Neural progenitor cell (in vitro differentiated cells): ENCODE measurements around the gene ARL8A. TPM values are rescaled to one million over a fixed set of nuclear protein-coding genes. Genes with fewer than 3 reads are reported as not detected.

Source experiments
- DNase-seq: peaks from one replicate; pipeline ENCODE4 v3.0.0-alpha.2; 2016; ENCODE audit warnings: low spot score
- H2AFZ ChIP-seq: fragments of 200-600 bp; sonication (generic); replicated peaks from 2 replicates; pipeline ENCODE4 v1.6.1; 2016; ENCODE audit warnings: antibody characterized with exemption
- H3F3A ChIP-seq: fragments of 200-600 bp; sonication (generic); 2 replicates; pipeline ENCODE4 v1.6.1; 2016; ENCODE audit warnings: antibody characterized with exemption, low read depth
- H3K27ac ChIP-seq: fragments of 200-600 bp; sonication (generic); 2 replicates; pipeline ENCODE4 v1.5.1; 2016; ENCODE audit warnings: mild to moderate bottlenecking
- H3K27me3 ChIP-seq: fragments of 200-600 bp; sonication (generic); 2 replicates; pipeline ENCODE4 v1.6.1; 2016; ENCODE audit warnings: mild to moderate bottlenecking, moderate library complexity
- H3K36me3 ChIP-seq: fragments of 200-600 bp; sonication (generic); 2 replicates; pipeline ENCODE4 v1.5.1; 2016
- H3K4me1 ChIP-seq: fragments of 200-600 bp; sonication (generic); 2 replicates; pipeline ENCODE4 v1.6.1; 2016; ENCODE audit warnings: mixed run types
- H3K4me2 ChIP-seq: fragments of 200-600 bp; sonication (generic); 2 replicates; pipeline ENCODE4 v1.6.1; 2016
- H3K4me3 ChIP-seq: fragments of 200-600 bp; sonication (generic); 2 replicates; pipeline ENCODE4 v1.5.1; 2016
- H3K79me2 ChIP-seq: fragments of 200-600 bp; sonication (generic); 2 replicates; pipeline ENCODE4 v1.6.1; 2016; ENCODE audit warnings: low read depth
- H3K9ac ChIP-seq: fragments of 200-600 bp; sonication (generic); 2 replicates; pipeline ENCODE4 v1.6.1; 2016
- H3K9me3 ChIP-seq: fragments of 200-600 bp; sonication (generic); 2 replicates; pipeline ENCODE4 v1.5.1; 2016; ENCODE audit warnings: low read depth
- H4K20me1 ChIP-seq: fragments of 200-600 bp; sonication (generic); 2 replicates; pipeline ENCODE4 v1.6.1; 2016; ENCODE audit warnings: low read depth
- H3K27ac Mint-ChIP-seq: 3 replicates; pipeline ENCODE4 v1.8.0; 2021; ENCODE audit warnings: mixed read lengths
- H3K27me3 Mint-ChIP-seq: 2 replicates; pipeline ENCODE4 v1.8.0; 2022; ENCODE audit warnings: low read depth, mild to moderate bottlenecking, inconsistent platforms, moderate library complexity, mixed read lengths; ENCODE audit not compliant: insufficient read depth
- H3K36me3 Mint-ChIP-seq: 3 replicates; pipeline ENCODE4 v1.8.0; 2021; ENCODE audit warnings: mixed read lengths
- H3K4me1 Mint-ChIP-seq: 3 replicates; pipeline ENCODE4 v1.8.0; 2021; ENCODE audit warnings: mixed read lengths
- H3K4me3 Mint-ChIP-seq: 3 replicates; pipeline ENCODE4 v1.8.0; 2021; ENCODE audit warnings: mild to moderate bottlenecking, moderate library complexity, mixed read lengths
- H3K9me3 Mint-ChIP-seq: 3 replicates; pipeline ENCODE4 v1.8.0; 2020; ENCODE audit warnings: mixed read lengths
- EZH2 ChIP-seq: fragments of 200-600 bp; sonication (generic); IDR thresholded peaks from 2 replicates; pipeline ENCODE4 v1.6.1; 2017; ENCODE audit warnings: antibody characterized with exemption, mild to moderate bottlenecking, moderate library complexity
- EZH2phosphoT487 ChIP-seq: fragments of 200-600 bp; sonication (generic); IDR thresholded peaks from 2 replicates; pipeline ENCODE4 v1.6.1; 2017; ENCODE audit warnings: antibody characterized with exemption
- total RNA-seq: library from RNA; depleted of rRNA; stranded (reverse); fragments of >200 nt; gene quantifications from 2 replicates; pipeline ENCODE4 v1.2.3, GENCODE V29; 2015; ENCODE audit warnings: low replicate concordance
- TF ChIP-seq, protein P1 (sequence below): fragments of 200-600 bp; sonication (generic); IDR thresholded peaks from 2 replicates; pipeline ENCODE4 v1.5.1; 2017; ENCODE audit warnings: antibody characterized with exemption, mild to moderate bottlenecking

ARL8A gene
- total RNA-seq, 1 donor from 2014 or later, result 13.3 TPM

DNA sequence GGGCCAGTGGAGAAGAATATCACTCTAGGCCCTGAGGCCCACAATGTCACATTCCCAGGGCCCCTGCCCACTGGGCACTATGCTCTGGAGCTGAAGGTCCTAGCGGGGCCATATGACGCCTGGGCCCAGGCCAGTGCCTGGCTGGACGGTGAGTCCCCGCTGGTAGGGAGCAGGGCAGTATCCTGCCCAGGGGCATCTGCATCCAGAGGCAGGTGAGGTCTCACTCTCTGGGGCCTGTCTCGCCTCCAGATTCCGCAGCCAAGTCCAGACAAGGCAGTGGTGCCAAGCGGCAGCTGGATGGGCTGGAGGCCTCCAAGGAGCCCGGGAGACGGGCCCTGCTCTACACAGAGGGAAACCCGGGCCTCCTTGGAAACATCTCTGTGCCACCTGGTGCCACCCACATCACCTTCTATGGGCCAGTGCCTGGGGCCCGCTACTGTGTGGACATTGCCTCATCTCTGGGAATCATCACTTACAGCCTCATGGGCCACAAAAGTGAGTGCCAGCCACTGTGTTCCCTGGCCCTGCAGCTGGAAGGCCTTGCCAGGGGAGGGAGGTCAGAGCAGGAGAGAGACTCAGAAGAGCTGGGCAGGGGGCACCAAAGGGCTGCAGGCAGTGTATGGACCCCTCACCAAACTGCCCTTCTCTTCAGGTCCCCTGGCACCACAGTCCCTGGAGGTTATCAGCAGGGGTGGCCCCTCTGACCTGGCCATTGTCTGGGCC is 26.9 kb upstream of the ARL8A start:
- H3K4me1 Mint-ChIP-seq, result peaks cover 8% of the 10 kb centered on the region
- Histone ChIP-seq H3K27me3 (no peaks in the 10 kb centered on the region), H3K4me2 (no peak overlapping the region), H4K20me1 (no peaks in the 10 kb centered on the region), H3K9me3 (no peaks in the 10 kb centered on the region), H3K79me2 (no peaks in the 10 kb centered on the region), H3F3A (peaks cover 4% of the 10 kb centered on the region), H3K4me3 (no peak overlapping the region), H2AFZ (no peak overlapping the region), H3K9ac (no peak overlapping the region), H3K36me3 (no peaks in the 10 kb centered on the region), H3K4me1 (no peaks in the 10 kb centered on the region), H3K27ac (no peak overlapping the region)
- no peaks in the 10 kb centered on the region for H3K36me3 Mint-ChIP-seq
- no peaks in the 10 kb centered on the region for H3K9me3 Mint-ChIP-seq
- no peak for DNase-seq
- peaks cover 9% of the 10 kb centered on the region for H3K27me3 Mint-ChIP-seq
- H3K4me3 Mint-ChIP-seq, result no peak overlapping the region
- H3K27ac Mint-ChIP-seq, result no peak overlapping the region
- no peak for TF ChIP-seq EZH2phosphoT487
- no peak for TF ChIP-seq EZH2
- TF ChIP-seq, protein P1, sequence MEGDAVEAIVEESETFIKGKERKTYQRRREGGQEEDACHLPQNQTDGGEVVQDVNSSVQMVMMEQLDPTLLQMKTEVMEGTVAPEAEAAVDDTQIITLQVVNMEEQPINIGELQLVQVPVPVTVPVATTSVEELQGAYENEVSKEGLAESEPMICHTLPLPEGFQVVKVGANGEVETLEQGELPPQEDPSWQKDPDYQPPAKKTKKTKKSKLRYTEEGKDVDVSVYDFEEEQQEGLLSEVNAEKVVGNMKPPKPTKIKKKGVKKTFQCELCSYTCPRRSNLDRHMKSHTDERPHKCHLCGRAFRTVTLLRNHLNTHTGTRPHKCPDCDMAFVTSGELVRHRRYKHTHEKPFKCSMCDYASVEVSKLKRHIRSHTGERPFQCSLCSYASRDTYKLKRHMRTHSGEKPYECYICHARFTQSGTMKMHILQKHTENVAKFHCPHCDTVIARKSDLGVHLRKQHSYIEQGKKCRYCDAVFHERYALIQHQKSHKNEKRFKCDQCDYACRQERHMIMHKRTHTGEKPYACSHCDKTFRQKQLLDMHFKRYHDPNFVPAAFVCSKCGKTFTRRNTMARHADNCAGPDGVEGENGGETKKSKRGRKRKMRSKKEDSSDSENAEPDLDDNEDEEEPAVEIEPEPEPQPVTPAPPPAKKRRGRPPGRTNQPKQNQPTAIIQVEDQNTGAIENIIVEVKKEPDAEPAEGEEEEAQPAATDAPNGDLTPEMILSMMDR, result no peak

DNA sequence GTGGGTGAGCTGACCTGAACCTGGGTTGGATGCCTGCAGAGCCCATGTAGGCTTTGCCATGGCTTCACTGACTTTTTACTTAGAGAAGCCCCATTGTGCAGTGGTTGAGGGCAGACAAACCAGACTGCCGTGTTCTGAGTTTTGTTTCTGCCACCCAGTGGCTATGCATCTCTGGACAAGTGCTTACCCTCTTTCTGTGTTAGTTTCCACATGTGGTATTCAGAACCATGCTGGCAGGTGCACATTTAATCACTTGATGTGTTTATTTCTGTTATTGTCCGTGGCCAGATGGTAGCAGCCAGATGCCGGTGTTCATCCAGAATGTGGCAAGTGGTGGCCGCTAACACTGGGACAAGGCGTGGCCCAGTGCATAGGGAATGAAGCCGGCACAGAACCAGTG is 26.2 kb upstream of the ARL8A start:
- no peaks in the 10 kb centered on the region for H3K27me3 ChIP-seq
- no peak overlapping the region for H2AFZ ChIP-seq
- H3K36me3 Mint-ChIP-seq, result no peaks in the 10 kb centered on the region
- H3K4me3 ChIP-seq, result no peak overlapping the region
- H3K9me3 Mint-ChIP-seq, result no peaks in the 10 kb centered on the region
- H3K9me3 ChIP-seq, result no peaks in the 10 kb centered on the region
- H3K4me3 Mint-ChIP-seq, result no peak overlapping the region
- no peaks in the 10 kb centered on the region for H3K36me3 ChIP-seq
- H3F3A ChIP-seq, result peaks cover 4% of the 10 kb centered on the region
- peaks cover 8% of the 10 kb centered on the region for H3K4me1 Mint-ChIP-seq
- H3K27ac Mint-ChIP-seq, result no peak overlapping the region
- H3K4me1 ChIP-seq, result peaks cover 4% of the 10 kb centered on the region
- TF ChIP-seq EZH2phosphoT487 (no peak), EZH2 (no peak)
- TF ChIP-seq, protein P1, result no peak
- no peak overlapping the region for H3K9ac ChIP-seq
- no peaks in the 10 kb centered on the region for H3K79me2 ChIP-seq
- H3K27me3 Mint-ChIP-seq, result peaks cover 9% of the 10 kb centered on the region
- no peak for DNase-seq
- no peaks in the 10 kb centered on the region for H4K20me1 ChIP-seq
- no peak overlapping the region for H3K4me2 ChIP-seq
- H3K27ac ChIP-seq, result no peak overlapping the region

DNA sequence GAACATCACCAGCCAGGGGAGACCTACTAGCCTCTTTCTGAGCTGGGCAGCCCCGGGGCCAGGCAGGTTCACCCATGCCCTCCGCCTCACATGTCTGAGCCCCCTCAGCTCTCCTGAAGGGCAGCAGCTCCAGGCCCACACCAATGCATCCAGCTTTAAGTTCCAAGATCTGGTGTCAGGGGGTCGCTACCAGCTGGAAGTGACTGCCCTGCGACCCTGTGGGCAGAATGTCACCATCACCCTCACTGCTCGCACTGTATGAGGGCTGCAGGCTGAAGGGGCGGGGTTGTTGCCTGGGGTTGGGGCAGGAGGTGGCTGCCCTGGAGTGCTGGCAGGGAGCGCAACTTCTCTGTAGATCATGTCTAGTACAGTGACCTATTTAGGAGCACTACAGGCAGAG is 24.3 kb upstream of the ARL8A start:
- no peak overlapping the region for H3K4me3 ChIP-seq
- no peak for DNase-seq
- Mint-ChIP-seq H3K4me3 (no peak overlapping the region), H3K9me3 (no peaks in the 10 kb centered on the region), H3K4me1 (peaks cover 11% of the 10 kb centered on the region), H3K27ac (no peak overlapping the region), H3K27me3 (peaks cover 9% of the 10 kb centered on the region), H3K36me3 (no peaks in the 10 kb centered on the region)
- no peaks in the 10 kb centered on the region for H3K79me2 ChIP-seq
- no peaks in the 10 kb centered on the region for H3K9me3 ChIP-seq
- no peak overlapping the region for H3K27ac ChIP-seq
- no peaks in the 10 kb centered on the region for H4K20me1 ChIP-seq
- H3F3A ChIP-seq, result peaks cover 4% of the 10 kb centered on the region
- no peaks in the 10 kb centered on the region for H3K27me3 ChIP-seq
- H3K4me1 ChIP-seq, result peaks cover 5% of the 10 kb centered on the region
- no peaks in the 10 kb centered on the region for H3K36me3 ChIP-seq
- no peak overlapping the region for H2AFZ ChIP-seq
- H3K9ac ChIP-seq, result no peak overlapping the region
- TF ChIP-seq EZH2phosphoT487 (no peak), EZH2 (no peak)
- TF ChIP-seq, protein P1, result no peak
- no peak overlapping the region for H3K4me2 ChIP-seq
